DMS 273 (cell line): ENCODE data around the gene NIT1.
"Not testable (repeated sequence)": the region's sequence is repeated elsewhere in the genome, so short reads cannot be mapped to it uniquely, and the experiment has no call there.

Experiments
- DNase-seq: peaks from one replicate; lab custom pipeline; 2025; ENCODE audit not compliant: unreplicated experiment; lab: John Stamatoyannopoulos, UW

Gene NIT1

DNA sequence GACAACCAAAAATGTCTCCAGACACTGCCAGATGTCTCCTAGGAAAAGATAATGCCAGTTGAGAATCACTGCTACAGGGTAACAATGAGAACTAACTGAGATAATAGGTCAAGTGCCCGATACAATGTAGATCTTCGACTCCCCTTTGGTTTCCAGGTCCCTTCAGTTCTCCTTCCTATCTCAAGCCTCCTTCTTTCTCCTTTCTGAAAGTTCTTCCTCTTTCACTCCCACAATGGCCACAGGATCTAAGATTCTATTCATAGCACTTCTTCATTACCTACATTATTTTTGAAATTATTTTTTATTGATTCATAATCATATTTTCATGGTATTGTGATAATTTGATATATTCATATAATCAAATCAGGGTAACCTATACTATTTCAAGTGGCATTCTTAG, 6.4 kb upstream of the NIT1 start:
- DNase-seq, result no peak

- no peak for DNase-seq
Measured at GRCh38 chr1:161113915-161114314, 4.0 kb upstream of the NIT1 start.

DNA sequence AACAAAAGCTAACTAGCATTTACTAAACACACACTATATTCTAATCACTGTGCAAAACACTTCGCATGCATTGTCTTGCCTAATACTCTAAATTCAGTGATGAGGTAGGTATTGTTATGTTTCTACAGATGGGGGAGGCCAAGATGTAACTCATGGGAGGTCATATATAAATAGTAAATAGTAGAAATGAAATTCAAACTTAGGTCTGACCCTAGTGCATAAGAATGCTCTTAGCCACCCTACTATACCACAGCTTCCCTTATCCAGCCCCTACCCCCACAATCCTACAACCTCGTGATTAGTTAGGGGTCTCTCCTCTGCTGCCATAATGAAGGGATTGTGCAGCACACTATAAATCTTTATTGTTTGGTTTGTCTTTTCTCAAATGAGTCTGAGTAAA, 3.3 kb upstream of the NIT1 start:
- DNase-seq, result no peak

DNA sequence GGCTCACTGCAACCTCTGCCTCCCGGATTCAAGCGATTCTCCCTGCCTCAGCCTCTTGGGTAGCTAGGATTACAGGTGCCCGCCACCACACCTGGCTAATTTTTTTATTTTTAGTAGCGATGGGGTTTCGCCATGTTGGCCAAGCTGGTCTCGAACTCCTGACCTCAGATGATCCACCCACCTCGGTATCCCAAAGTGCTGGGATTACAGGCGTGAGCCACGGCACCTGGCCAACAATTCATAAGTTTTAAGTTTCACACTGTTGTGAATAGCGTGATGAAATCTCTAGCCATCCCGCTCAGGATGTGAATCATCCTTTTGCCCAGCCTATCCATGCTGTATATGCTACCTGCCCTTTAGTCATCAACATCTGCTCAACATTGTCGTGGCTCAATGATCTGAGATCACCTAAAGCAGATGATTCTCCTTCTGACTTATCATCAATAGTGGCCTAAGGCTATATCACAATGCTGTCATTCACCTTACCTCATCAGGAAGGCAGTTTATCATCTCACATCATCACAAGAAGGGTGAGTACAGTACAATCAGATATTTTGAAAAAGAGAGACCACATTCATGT, 2.7 kb upstream of the NIT1 start:
- peak; percentile 45 for DNase-seq

DNA sequence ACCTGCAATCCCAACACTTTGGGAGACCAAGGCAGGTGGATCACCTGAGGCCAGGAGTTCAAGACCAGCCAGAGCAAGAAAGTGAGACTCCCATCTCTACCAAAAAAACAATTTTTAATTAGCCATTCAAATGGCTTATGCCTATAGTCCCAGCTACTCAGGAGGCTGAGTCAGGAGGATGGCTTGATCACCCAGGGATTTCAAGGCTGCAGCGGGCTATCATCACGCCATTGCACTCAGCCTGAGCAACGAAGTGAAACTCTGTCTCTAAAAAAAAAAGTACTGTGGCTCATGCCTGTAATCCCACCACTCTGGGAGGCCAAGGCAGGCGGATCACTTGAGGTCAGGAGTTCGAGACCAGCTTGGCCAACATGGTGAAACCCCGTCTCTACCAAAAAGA, 1.9 kb upstream of the NIT1 start:
- not testable (repeated sequence) for DNase-seq

- DNase-seq, result peak; percentile 58
Measured at GRCh38 chr1:161119092-161119903, 1.4 kb downstream of the NIT1 start.

DNA sequence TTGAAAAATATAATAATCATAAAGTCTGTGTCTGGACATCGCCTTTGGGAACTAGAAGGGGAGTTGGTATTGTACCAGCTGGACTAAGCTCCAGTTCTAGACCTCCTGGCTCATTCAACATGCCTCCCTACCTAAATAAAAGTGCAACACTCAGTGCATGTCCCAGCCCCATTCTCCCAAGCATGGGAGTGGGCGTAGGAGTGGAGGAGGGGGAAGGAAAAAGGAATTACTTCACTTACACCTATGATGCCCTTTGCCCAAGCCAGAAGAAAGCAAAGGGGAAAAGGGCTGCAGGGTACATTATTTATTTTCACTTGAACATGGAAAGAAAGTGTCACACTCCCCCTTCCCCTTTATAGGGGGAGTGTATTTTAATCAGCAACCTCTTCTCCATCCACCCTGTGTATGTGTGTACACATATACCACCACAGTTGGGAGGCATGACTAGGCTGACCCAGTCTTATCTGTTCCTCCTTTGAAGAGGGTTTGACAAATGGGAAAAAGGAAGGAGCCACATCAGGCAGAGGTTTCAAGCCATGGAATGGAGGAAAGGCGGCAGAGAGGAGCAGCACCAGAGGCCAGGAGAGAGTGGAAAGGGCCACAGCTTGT, 3.2 kb downstream of the NIT1 start:
- DNase-seq, result no peak

- DNase-seq, result no peak
Measured at GRCh38 chr1:161121834-161122233, 3.9 kb downstream of the NIT1 start.

DNA sequence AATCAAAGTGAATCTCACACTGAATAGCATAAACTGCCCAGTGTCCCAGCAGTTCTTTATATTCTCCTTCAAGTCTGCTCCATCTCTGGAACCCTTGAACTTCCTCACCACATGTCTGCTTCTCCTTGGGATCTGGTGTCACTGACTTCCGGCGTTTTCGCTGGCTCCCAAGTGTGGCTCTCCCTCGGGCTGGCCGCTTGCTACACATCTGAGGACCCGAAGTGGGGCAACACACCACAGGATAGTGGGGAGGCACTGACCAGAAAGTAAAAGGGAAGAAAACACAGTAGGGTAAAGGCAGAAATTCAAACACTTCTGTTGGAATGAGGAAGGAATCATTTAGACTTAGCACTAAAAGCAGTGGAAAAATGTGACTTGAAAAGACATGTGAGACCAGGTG, 5.1 kb downstream of the NIT1 start:
- DNase-seq, result no peak

DNA sequence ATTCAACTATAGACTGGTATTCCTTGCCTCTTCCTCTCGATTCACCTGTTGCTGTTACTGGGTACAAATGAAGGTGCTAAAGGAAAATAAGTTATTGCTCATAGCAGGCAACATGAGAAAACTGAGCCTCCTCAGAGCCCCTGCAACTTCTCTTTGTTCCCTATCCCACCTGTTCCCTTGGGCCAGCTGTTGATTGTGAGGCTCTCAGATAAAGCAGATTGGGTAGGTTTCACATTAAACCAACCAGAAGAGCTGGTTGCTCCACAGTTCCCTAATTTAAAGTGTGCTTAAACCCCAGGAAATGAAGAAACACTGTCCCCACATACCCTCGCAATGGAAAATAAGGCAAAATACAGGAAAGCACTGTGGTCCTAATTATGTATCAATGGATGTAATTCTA, 9.7 kb downstream of the NIT1 start:
- no peak for DNase-seq

- no peak for DNase-seq
Measured at GRCh38 chr1:161128591-161129420, 10.9 kb downstream of the NIT1 start.

GRCh38 chr1:161130266-161130665, 12.4 kb downstream of the NIT1 start:
- no peak for DNase-seq

- peak; percentile 44 for DNase-seq
Measured at GRCh38 chr1:161131523-161132409, 13.9 kb downstream of the NIT1 start.

DNA sequence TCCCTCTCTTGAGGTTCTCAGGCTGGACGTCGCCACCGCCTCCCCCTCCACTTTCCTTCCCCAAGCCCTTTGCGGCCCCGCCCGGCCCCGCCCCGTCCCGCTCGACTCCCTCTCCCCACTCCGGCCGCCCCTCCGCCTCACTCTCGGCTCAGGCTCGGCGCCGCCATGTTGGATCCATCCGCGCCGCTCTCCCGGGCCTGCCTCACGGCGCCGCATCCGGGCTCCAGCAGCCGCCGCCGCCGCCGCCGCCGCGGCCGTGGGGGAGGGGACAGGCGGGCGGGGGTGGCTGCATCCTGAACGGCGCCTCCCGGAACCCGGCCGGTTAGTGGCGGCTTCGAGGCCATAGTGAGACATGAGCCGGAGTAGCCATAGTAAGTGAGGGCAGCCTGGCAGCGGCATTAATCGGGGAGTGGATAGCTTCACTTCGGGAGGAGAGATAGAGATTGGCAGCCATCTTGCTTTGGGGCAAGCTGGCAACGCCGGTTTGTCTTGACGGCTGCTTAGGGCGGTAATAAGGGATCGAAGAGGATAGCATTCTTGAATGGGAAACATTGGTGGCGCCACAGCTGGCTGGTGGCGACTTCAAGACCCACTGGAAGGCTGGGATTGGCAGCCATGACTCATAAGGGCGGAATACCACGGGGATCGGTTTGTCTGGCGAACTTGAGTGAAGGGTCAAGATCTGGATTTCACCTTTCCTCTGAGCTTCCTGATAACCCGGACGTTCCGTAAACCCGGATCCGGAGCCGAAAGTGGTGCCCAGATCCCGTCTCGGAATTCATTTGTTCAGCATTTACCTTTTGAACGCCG, 14.7 kb downstream of the NIT1 start, which contains the start of gene DEDD:
Gene DEDD, minus strand, starts transcription at position 258 of the 810 bp plus-strand sequence. CDS start 8,205 bp downstream, outside the sequence.
- DNase-seq, result peak; percentile 98

DNA sequence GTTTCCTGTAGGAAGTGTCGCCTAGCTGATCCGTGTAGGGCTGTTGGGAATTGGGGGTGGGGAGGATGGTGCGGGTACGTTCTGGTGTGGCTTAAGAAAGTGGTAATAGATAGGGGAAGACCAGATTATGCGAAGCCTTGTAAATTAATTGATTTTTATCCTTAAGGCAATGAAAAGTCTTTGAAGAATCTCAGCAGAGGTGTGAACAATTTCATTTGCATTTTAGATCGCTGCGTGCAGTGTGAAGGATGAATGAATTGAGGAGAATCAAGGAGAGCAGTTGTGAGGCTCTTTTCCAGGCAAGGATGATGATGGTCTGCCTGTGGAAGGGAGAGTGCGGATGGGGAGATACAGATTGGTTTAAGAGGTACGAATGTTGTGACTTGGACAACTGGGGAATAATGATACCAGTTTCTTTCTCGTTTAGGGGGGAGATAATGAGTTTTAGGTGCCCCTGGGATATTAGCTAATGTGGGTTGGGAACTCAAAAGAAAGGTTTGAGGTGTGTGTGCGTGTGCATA, 15.4 kb downstream of the NIT1 start:
- DNase-seq, result no peak

- no peak for DNase-seq
Measured at GRCh38 chr1:161137881-161138280, 20.0 kb downstream of the NIT1 start.

GRCh38 chr1:161138431-161138830, 20.5 kb downstream of the NIT1 start:
- no peak for DNase-seq

DNA sequence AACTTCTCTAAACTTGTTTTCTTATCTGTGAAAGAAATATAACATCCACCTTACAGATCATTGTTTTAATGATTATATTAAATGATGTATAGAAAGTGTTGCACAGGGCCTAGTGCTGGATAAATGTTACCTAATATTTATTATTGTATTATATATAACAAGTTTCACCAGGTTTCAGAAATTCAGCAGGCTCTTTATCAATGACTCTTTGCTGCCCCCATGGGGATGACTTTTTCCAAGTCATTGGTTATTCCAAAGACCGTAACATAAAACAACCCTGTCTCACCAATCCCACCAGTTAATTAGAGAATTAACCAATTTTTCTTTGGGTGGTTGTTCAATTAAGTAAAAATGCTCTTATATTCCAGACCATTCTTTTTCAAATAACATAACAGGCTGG, 21.9 kb downstream of the NIT1 start:
- peak; percentile 67 for DNase-seq

DNA sequence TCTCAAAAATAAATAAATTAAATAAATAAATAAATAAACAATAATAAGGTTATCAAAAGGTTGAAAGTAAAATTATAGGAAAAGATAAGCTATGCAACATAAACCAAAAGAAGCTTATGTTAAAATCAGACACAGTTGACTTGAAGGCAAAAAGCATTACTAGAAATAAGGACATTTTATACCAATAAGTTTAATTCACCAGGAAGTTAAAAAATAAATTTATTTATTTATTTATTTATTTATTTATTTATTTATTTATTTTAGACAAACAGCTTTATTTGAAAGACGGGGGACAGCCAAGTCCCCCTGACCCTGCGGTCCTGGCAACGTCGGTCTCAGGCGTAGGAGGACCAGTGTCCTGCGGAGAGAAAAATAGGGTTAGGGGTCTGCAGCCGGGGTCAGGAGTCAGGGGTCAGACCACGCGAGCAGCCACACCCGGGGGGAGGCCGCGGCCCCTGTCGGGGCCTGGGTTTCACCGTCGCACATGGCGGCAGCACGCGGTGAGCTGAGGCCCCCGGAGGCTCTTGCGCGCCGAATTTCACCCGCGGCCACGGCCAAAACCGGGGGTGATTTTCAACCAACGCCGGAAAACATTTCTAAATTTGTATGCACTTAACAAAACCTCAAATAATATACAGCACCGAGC, 23.0 kb downstream of the NIT1 start:
- no peak for DNase-seq
